A549 (cell line): Measurements from ENCODE around the gene SLC35A3. TPM values are rescaled to one million over a fixed set of nuclear protein-coding genes. Genes with fewer than 3 reads are reported as not detected.

ENCODE experiments used
- ATAC-seq, 2 experiments: fragments of 200-7000 bp in 1 of 2; fragments of >200 bp in 1 of 2; cut with Nextera tagmentation in 1 of 2; cut with Tn5 transposase in 1 of 2; 3 replicates each; pipeline versions ENCODE4 v1.8.0 to v1.9.1; 2018 to 2020; ENCODE audit warnings: mild to moderate bottlenecking in 1 of 2, moderate library complexity in 1 of 2
- CTCF ChIA-PET: fragments of 300-600 bp; sonication (Branson Sonifier 250); formaldehyde crosslinking; extraction: SDS; loops from one replicate; lab custom pipeline; 2021; ENCODE audit warnings: antibody characterized with exemption, inconsistent platforms; lab: Yijun Ruan, JAX
- POLR2A ChIA-PET: fragments of 350-600 bp; formaldehyde crosslinking; extraction: SDS; loops from one replicate; lab custom pipeline; 2021; ENCODE audit warnings: antibody characterized with exemption, inconsistent platforms; lab: Yijun Ruan, JAX
- DNase-seq, 2 experiments: peaks; one replicate each; pipeline versions ENCODE4 v3.0.0 to v3.0.0-alpha.2; 2011 to 2016; ENCODE audit warnings: low read depth in 1 of 2, low spot score in 1 of 2
- FAIRE-seq: peaks from 2 replicates; lab custom pipeline; 2011; peaks lifted over from hg19 to GRCh38; lab: Jason Lieb, UNC
- H3K27ac ChIP-seq, 2 experiments: fragments of >200 bp; sonication (Bioruptor Twin); formaldehyde crosslinking; 3 replicates each; pipeline ENCODE4 v1.5.1; 2016 to 2017
- H3K4me1 ChIP-seq: fragments of >200 bp; sonication (Bioruptor Twin); formaldehyde crosslinking; 3 replicates; pipeline ENCODE4 v1.6.1; 2016
- H3K4me2 ChIP-seq: fragments of >200 bp; sonication (Bioruptor Twin); formaldehyde crosslinking; 3 replicates; pipeline ENCODE4 v1.6.1; 2016
- H3K4me3 ChIP-seq: fragments of >200 bp; sonication (Bioruptor Twin); formaldehyde crosslinking; 3 replicates; pipeline ENCODE4 v1.5.1; 2016
- H3K9me3 ChIP-seq: fragments of >200 bp; sonication (Bioruptor Twin); formaldehyde crosslinking; 3 replicates; pipeline ENCODE4 v1.6.1; 2016
- BCL3 ChIP-seq: fragments of >200 bp; sonication (Bioruptor Twin); formaldehyde crosslinking; IDR thresholded peaks from 3 replicates; pipeline ENCODE4 v1.6.1; 2016
- CBX2 ChIP-seq: fragments of 200-600 bp; sonication (generic); IDR thresholded peaks from 2 replicates; pipeline ENCODE4 v1.6.1; 2016; ENCODE audit warnings: low read depth, mild to moderate bottlenecking, borderline replicate concordance
- CBX8 ChIP-seq: fragments of 200-600 bp; sonication (generic); IDR thresholded peaks from 2 replicates; pipeline ENCODE4 v1.6.1; 2016
- CEBPB ChIP-seq, 2 experiments: fragments of >200 bp in 1 of 2; sonication (Bioruptor Twin) in 1 of 2; formaldehyde crosslinking in 1 of 2; IDR thresholded peaks; 2 replicates each; pipeline ENCODE4 v1.6.1; 2012 to 2016
- CTCF ChIP-seq: fragments of >200 bp; sonication (Bioruptor Twin); formaldehyde crosslinking; IDR thresholded peaks from 3 replicates; pipeline ENCODE4 v1.5.1; 2016
- EHF ChIP-seq: fragments of 250-450 bp; sonication (Bioruptor Pico); IDR thresholded peaks from 2 replicates; pipeline ENCODE4 v1.5.0; 2020; ENCODE audit warnings: mild to moderate bottlenecking
- EHMT2 ChIP-seq: fragments of 200-600 bp; sonication (generic); IDR thresholded peaks from 2 replicates; pipeline ENCODE4 v1.6.1; 2016; ENCODE audit warnings: antibody characterized with exemption, low read depth, mild to moderate bottlenecking, moderate library complexity
- EP300 ChIP-seq, 2 experiments: fragments of >200 bp; sonication (Bioruptor Twin); formaldehyde crosslinking; IDR thresholded peaks; 2 replicates in 1 of 2; 3 replicates in 1 of 2; pipeline ENCODE4 v1.6.1; 2016 to 2017
- HDAC2 ChIP-seq: fragments of 200-600 bp; sonication (generic); IDR thresholded peaks from 2 replicates; pipeline ENCODE4 v1.6.1; 2016
- HMGXB4 ChIP-seq: fragments of 250-450 bp; sonication (Bioruptor Pico); IDR thresholded peaks from 2 replicates; pipeline ENCODE4 v1.5.0; 2021; ENCODE audit warnings: mild to moderate bottlenecking, moderate library complexity, borderline replicate concordance
- HOXB13 ChIP-seq: fragments of 250-450 bp; sonication (Bioruptor Pico); IDR thresholded peaks from 2 replicates; pipeline ENCODE4 v1.5.0; 2020; ENCODE audit warnings: low read depth, mild to moderate bottlenecking, moderate library complexity
- JUN ChIP-seq, 2 experiments: fragments of >200 bp; sonication (Bioruptor Twin); formaldehyde crosslinking; IDR thresholded peaks; 2 replicates in 1 of 2; 3 replicates in 1 of 2; pipeline ENCODE4 v1.6.1; 2016 to 2017
- JUNB ChIP-seq: fragments of >200 bp; sonication (Bioruptor Twin); formaldehyde crosslinking; IDR thresholded peaks from 2 replicates; pipeline ENCODE4 v1.6.1; 2016
- KDM1A ChIP-seq: fragments of 200-600 bp; sonication (generic); IDR thresholded peaks from 2 replicates; pipeline ENCODE4 v1.6.1; 2016; ENCODE audit warnings: low read depth, mild to moderate bottlenecking
- MAFK ChIP-seq: fragments of 450-650 bp; IDR thresholded peaks from 2 replicates; pipeline ENCODE4 v1.6.1; 2014; ENCODE audit not compliant: partially characterized antibody
- NFE2L2 ChIP-seq: fragments of 150-350 bp; conservative IDR thresholded peaks from 2 replicates; pipeline ENCODE4 v1.6.1; 2014; ENCODE audit warnings: low read length
- NPAS2 ChIP-seq: fragments of 250-450 bp; sonication (Bioruptor Pico); IDR thresholded peaks from 2 replicates; pipeline ENCODE4 v1.8.0; 2022; ENCODE audit warnings: mild to moderate bottlenecking, moderate library complexity, borderline replicate concordance
- PHF8 ChIP-seq: fragments of 200-600 bp; sonication (generic); IDR thresholded peaks from 2 replicates; pipeline ENCODE4 v1.6.1; 2016; ENCODE audit warnings: low read depth, mild to moderate bottlenecking, antibody characterized with exemption, moderate library complexity, borderline replicate concordance
- POLR2AphosphoS2 ChIP-seq: conservative IDR thresholded peaks from 2 replicates; pipeline ENCODE4 v1.6.1; 2012; ENCODE audit warnings: low read length, improper control_type of control experiment, inconsistent platforms
- RARB ChIP-seq: fragments of 250-450 bp; sonication (Bioruptor Pico); IDR thresholded peaks from 2 replicates; pipeline ENCODE4 v1.8.0; 2021; ENCODE audit warnings: mild to moderate bottlenecking, moderate library complexity
- RFX5 ChIP-seq: fragments of 450-650 bp; IDR thresholded peaks from 2 replicates; pipeline ENCODE4 v1.7.1; 2014; ENCODE audit warnings: antibody characterized with exemption, mild to moderate bottlenecking, moderate library complexity
- SMC3 ChIP-seq: fragments of >200 bp; sonication (Bioruptor Twin); formaldehyde crosslinking; IDR thresholded peaks from 3 replicates; pipeline ENCODE4 v1.6.1; 2018; ENCODE audit warnings: inconsistent platforms
- SREBF2 ChIP-seq: fragments of 450-650 bp; IDR thresholded peaks from 2 replicates; pipeline ENCODE4 v1.6.1; 2014; ENCODE audit warnings: mild to moderate bottlenecking, moderate library complexity
- ZC3H11A ChIP-seq: fragments of 450-650 bp; IDR thresholded peaks from 2 replicates; pipeline ENCODE4 v1.6.1; 2014; ENCODE audit warnings: antibody characterized with exemption, mild to moderate bottlenecking
- ZNF302 ChIP-seq: fragments of 250-450 bp; sonication (Bioruptor Pico); IDR thresholded peaks from 2 replicates; pipeline ENCODE4 v1.9.0; 2021; ENCODE audit warnings: inconsistent platforms, mild to moderate bottlenecking, moderate library complexity
- WGBS: methylation state at CpG from one replicate; pipeline ENCODE4 v1.1.6; 2017; ENCODE audit errors: missing lambda C conversion rate; 5-methylcytosine and 5-hydroxymethylcytosine counted together
- polyA plus RNA-seq, 4 experiments: library from polyadenylated mRNA; depleted of rRNA in 3 of 4; stranded (reverse); fragments of >200 nt; fragmentation: RNase III in 1 of 4; extraction: RNeasy Plus Mini Kit Qiagen cat#74134 plus additional on column Dnase treatment in 1 of 4; gene quantifications; 2 replicates in 3 of 4; 3 replicates in 1 of 4; pipeline ENCODE4 v1.2.3, GENCODE V29; 2011 to 2017

Gene SLC35A3
- polyA plus RNA-seq, 2 of the 4 experiments (the other 2 are of a cell fraction), result 9.6 to 15.1 TPM

- peak overlapping the region; percentile 71 to 78 for H3K27ac ChIP-seq
- POLR2A ChIA-PET, result no interaction called here
- no peak for TF ChIP-seq EHMT2
- no peak for TF ChIP-seq NPAS2
- TF ChIP-seq JUNB, result no peak
- peak; percentile 84 for TF ChIP-seq NFE2L2
- TF ChIP-seq MAFK, result peak; percentile 86
- TF ChIP-seq, all 56 proteins: peak for 2
- H3K4me3 ChIP-seq, result no peak overlapping the region
- no peak for DNase-seq
- CTCF ChIA-PET, result no interaction called here
- no peaks in the 10 kb centered on the region for H3K9me3 ChIP-seq
- peak overlapping the region; percentile 39 for H3K4me2 ChIP-seq
- 84% methylated on average over 4 of the region's 4 CpGs for WGBS
- no peak for ATAC-seq
- peaks cover 25% of the 10 kb centered on the region for H3K4me1 ChIP-seq
- no peak for FAIRE-seq
Observed at GRCh38 chr1:100050139-100050538, 80.3 kb downstream of the SLC35A3 start.

- no peak for TF ChIP-seq ZNF302 (CRISPR knock-in tag)
- TF ChIP-seq HOXB13 (CRISPR knock-in tag), result no peak
- no peak for TF ChIP-seq CTCF
- no peak for TF ChIP-seq EP300 (IDR thresholded peaks at IDR 0.05)
- TF ChIP-seq CBX2, result no peak
- no peak for DNase-seq
- no peak for ATAC-seq
- WGBS, result 84% methylated on average over 4 of the region's 4 CpGs
- Histone ChIP-seq H3K4me2 (no peak overlapping the region), H3K9me3 (no peaks in the 10 kb centered on the region), H3K27ac (no peak overlapping the region), H3K4me1 (peaks cover 23% of the 10 kb centered on the region), H3K4me3 (no peak overlapping the region)
- no peak for FAIRE-seq
- ChIA-PET POLR2A (no interaction called here), CTCF (interaction anchor here (1.6 kb wide), 1 partner anchor 9 kb away, joined by 3 read pairs; no protein-coding TSS in a partner anchor)
Observed at GRCh38 chr1:100051401-100051800, 81.6 kb downstream of the SLC35A3 start.

GRCh38 chr1:100051893-100052292, 82.1 kb downstream of the SLC35A3 start:
- no peak for FAIRE-seq
- POLR2A ChIA-PET, result no interaction called here
- TF ChIP-seq KDM1A (no peak), HMGXB4 (CRISPR knock-in tag) (no peak), CBX8 (no peak), RARB (CRISPR knock-in tag) (no peak), ZC3H11A (no peak), RFX5 (no peak), EP300 (IDR thresholded peaks at IDR 0.05) (no peak), SREBF2 (no peak), BCL3 (no peak), CEBPB (IDR thresholded peaks at IDR 0.05) (no peak), EHF (no peak), SMC3 (no peak), CBX2 (no peak), PHF8 (no peak), POLR2AphosphoS2 (no peak), JUN (IDR thresholded peaks at IDR 0.05) (no peak), HDAC2 (no peak)
- TF ChIP-seq, all 56 proteins: peak for 0
- peaks cover 18% of the 10 kb centered on the region for H3K4me1 ChIP-seq
- H3K4me2 ChIP-seq, result no peak overlapping the region
- no peak overlapping the region for H3K27ac ChIP-seq
- H3K4me3 ChIP-seq, result no peak overlapping the region
- DNase-seq (no peak), ATAC-seq (no peak)
- CTCF ChIA-PET, result interaction anchor here (0.7 to 1.6 kb wide), 2 partner anchors 10 to 542 kb away, joined by 3 to 4 read pairs; no protein-coding TSS in a partner anchor
- no peaks in the 10 kb centered on the region for H3K9me3 ChIP-seq
- 100% methylated on average over 1 of the region's 1 CpG for WGBS
